Effector memory CD4-positive, alpha-beta T cell (primary cell): ENCODE results near the gene ZNF644.

Source experiments
- DNase-seq, 3 donors: peaks; one replicate each; pipeline ENCODE4 v3.0.0-alpha.2; 2020
- H3K27ac ChIP-seq: 2 replicates; pipeline ENCODE4 v1.7.0; 2013; ENCODE audit warnings: mild to moderate bottlenecking, low read length, moderate library complexity; ENCODE audit not compliant: insufficient read depth, poor library complexity, severe bottlenecking
- H3K27me3 ChIP-seq: replicated peaks from 2 replicates; pipeline ENCODE4 v1.7.0; 2013; ENCODE audit warnings: mild to moderate bottlenecking, low read length; ENCODE audit not compliant: insufficient read depth, control insufficient read depth, poor library complexity, severe bottlenecking
- H3K36me3 ChIP-seq: 2 replicates; pipeline ENCODE4 v1.7.0; 2013; ENCODE audit warnings: mild to moderate bottlenecking, low read length, moderate library complexity; ENCODE audit not compliant: control insufficient read depth, insufficient read depth
- H3K4me1 ChIP-seq: 2 replicates; pipeline ENCODE4 v1.7.0; 2013; ENCODE audit warnings: low read length, mild to moderate bottlenecking; ENCODE audit not compliant: control insufficient read depth, insufficient read depth, poor library complexity, severe bottlenecking
- H3K4me3 ChIP-seq: 2 replicates; pipeline ENCODE4 v1.7.0; 2013; ENCODE audit warnings: low read length, low read depth, mild to moderate bottlenecking; ENCODE audit not compliant: insufficient read depth, poor library complexity, severe bottlenecking
- H3K9me3 ChIP-seq: 2 replicates; pipeline ENCODE4 v1.7.0; 2013; ENCODE audit warnings: mild to moderate bottlenecking, low read length, moderate library complexity; ENCODE audit not compliant: control insufficient read depth

Gene ZNF644

GRCh38 chr1:90881034-90881433 is 140.8 kb downstream of the ZNF644 start:
- Histone ChIP-seq H3K4me3 (no peak overlapping the region), H3K9me3 (peaks cover 13% of the 10 kb centered on the region), H3K4me1 (no peaks in the 10 kb centered on the region), H3K36me3 (no peaks in the 10 kb centered on the region), H3K27me3 (no peaks in the 10 kb centered on the region), H3K27ac (no peak overlapping the region)
- DNase-seq: no peak

DNA sequence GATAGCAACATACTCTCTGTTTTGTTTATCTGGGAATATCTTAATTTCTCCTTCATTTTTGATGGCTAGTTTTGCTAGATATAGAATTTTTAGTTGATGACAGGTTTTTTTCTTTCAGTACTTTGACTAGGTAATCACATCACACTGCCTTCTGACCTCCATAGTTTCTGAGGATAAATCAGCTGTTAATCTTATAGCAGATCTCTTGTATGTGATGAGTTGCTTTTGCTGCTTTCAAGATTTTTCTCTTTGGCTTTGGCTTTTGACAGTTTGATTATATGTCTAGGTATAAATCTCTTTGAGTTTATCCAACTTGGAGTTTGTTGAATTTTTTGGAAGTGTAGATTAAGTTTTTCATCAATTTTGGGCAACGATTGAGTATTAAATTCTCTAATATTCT is 142.6 kb downstream of the ZNF644 start:
- Histone ChIP-seq H3K27ac (no peak overlapping the region), H3K27me3 (no peaks in the 10 kb centered on the region), H3K9me3 (peaks cover 13% of the 10 kb centered on the region), H3K4me3 (no peak overlapping the region), H3K36me3 (no peaks in the 10 kb centered on the region), H3K4me1 (no peaks in the 10 kb centered on the region)
- DNase-seq: no peak

DNA sequence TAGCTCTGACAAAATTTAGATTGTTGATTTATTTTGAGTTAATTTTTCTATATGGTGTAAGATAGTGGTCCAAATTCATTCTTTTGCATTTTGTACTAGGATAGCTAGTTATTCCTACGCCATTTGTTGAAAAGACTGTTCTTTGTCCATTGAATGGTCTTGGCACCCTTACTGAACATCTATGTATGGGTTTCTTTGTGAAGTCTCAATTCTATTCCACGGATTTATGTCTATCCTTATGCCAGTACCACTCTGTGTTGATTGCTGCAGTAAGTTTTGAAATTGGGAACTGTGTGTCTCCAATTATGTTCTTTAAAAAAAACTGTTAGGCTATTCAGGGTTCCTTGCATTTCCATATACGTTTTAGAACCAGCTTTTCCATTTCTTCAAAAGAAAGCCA is 145.7 kb downstream of the ZNF644 start:
- no peak overlapping the region for H3K4me3 ChIP-seq
- H3K4me1 ChIP-seq: no peaks in the 10 kb centered on the region
- peaks cover 13% of the 10 kb centered on the region for H3K9me3 ChIP-seq
- H3K27me3 ChIP-seq: no peaks in the 10 kb centered on the region
- no peak overlapping the region for H3K27ac ChIP-seq
- DNase-seq: no peak
- H3K36me3 ChIP-seq: no peaks in the 10 kb centered on the region
